GM18858 (cell line): ENCODE data around the gene TPSD1.
A peak's percentile ranks its signal among the peaks of the same experiment; 100 is the strongest.

ENCODE experiments used
- ATAC-seq: cut with Tn5 transposase; IDR thresholded peaks from one replicate; pipeline ENCODE4 v1.9.1; 2021; ENCODE audit not compliant: unreplicated experiment

Gene TPSD1

GRCh38 chr16:1297018-1297696, 41.3 kb downstream of the TPSD1 start:
- ATAC-seq, result no peak

- no peak for ATAC-seq
These were observed 42.5 kb downstream of the TPSD1 start for GRCh38 chr16:1298406-1298805.

GRCh38 chr16:1299012-1299867, 43.4 kb downstream of the TPSD1 start:
- no peak for ATAC-seq

GRCh38 chr16:1299868-1300203, 44.0 kb downstream of the TPSD1 start:
- ATAC-seq, result no peak

- ATAC-seq, result no peak
These were observed 45.0 kb downstream of the TPSD1 start for GRCh38 chr16:1300664-1301476.

- ATAC-seq, result no peak
These were observed 45.7 kb downstream of the TPSD1 start for GRCh38 chr16:1301562-1301961.

GRCh38 chr16:1305823-1306222, 50.0 kb downstream of the TPSD1 start:
- no peak for ATAC-seq

GRCh38 chr16:1306334-1306733, 50.5 kb downstream of the TPSD1 start:
- ATAC-seq, result no peak

- peak; percentile 11 for ATAC-seq
These were observed 52.4 kb downstream of the TPSD1 start for GRCh38 chr16:1308036-1308976.
